DOHH2 (cell line): Measurements from ENCODE around the gene STON2.

Experiments used
- H3F3A ChIP-seq: fragments of 200-600 bp; sonication (generic), shearing (Covaris generic); 2 replicates; pipeline ENCODE4 v1.6.0; 2016; ENCODE audit warnings: antibody characterized with exemption, mild to moderate bottlenecking; ENCODE audit not compliant: control insufficient read depth, insufficient read depth
- H3K27ac ChIP-seq: fragments of 200-600 bp; sonication (generic); 2 replicates; pipeline ENCODE4 v1.5.1; 2014; ENCODE audit warnings: low read depth, mild to moderate bottlenecking, low read length, moderate library complexity
- H3K27me3 ChIP-seq: fragments of 200-600 bp; sonication (generic); 2 replicates; pipeline ENCODE4 v1.6.1; 2014; ENCODE audit warnings: mild to moderate bottlenecking, low read length, mixed read lengths; ENCODE audit not compliant: control insufficient read depth
- H3K36me3 ChIP-seq: fragments of 200-600 bp; sonication (generic); 2 replicates; pipeline ENCODE4 v1.6.1; 2014; ENCODE audit warnings: mild to moderate bottlenecking, low read length, moderate library complexity, mixed read lengths; ENCODE audit not compliant: control insufficient read depth
- H3K4me1 ChIP-seq: fragments of 200-600 bp; sonication (generic); 2 replicates; pipeline ENCODE4 v1.6.1; 2014; ENCODE audit warnings: mild to moderate bottlenecking, low read length, mixed read lengths; ENCODE audit not compliant: control insufficient read depth
- H3K4me2 ChIP-seq: fragments of 200-600 bp; sonication (generic); 2 replicates; pipeline ENCODE4 v1.6.0; 2014; ENCODE audit warnings: mild to moderate bottlenecking, low read length, moderate library complexity
- H3K4me3 ChIP-seq: fragments of 200-600 bp; sonication (generic); 2 replicates; pipeline ENCODE4 v1.5.1; 2014; ENCODE audit warnings: mild to moderate bottlenecking, low read length, mixed read lengths
- H3K79me2 ChIP-seq: fragments of 200-600 bp; sonication (generic); 2 replicates; pipeline ENCODE4 v1.6.1; 2014; ENCODE audit warnings: mild to moderate bottlenecking, low read length, mixed read lengths; ENCODE audit not compliant: control insufficient read depth
- H3K9me2 ChIP-seq: fragments of 200-600 bp; sonication (generic); replicated peaks from 2 replicates; pipeline ENCODE4 v1.6.1; 2014; ENCODE audit warnings: mild to moderate bottlenecking, low read length, mixed read lengths; ENCODE audit not compliant: control insufficient read depth
- H3K9me3 ChIP-seq: fragments of 200-600 bp; sonication (generic); 2 replicates; pipeline ENCODE4 v1.6.1; 2014; ENCODE audit warnings: antibody characterized with exemption, low read length, mixed read lengths; ENCODE audit not compliant: control insufficient read depth, insufficient read depth
- H4K20me1 ChIP-seq: fragments of 200-600 bp; sonication (generic); 2 replicates; pipeline ENCODE4 v1.6.0; 2014; ENCODE audit warnings: low read depth, mild to moderate bottlenecking, antibody characterized with exemption, low read length, moderate library complexity; ENCODE audit not compliant: control insufficient read depth, insufficient read depth
- EZH2phosphoT487 ChIP-seq: fragments of 200-600 bp; sonication (generic); IDR thresholded peaks from 2 replicates; pipeline ENCODE4 v1.6.1; 2017; ENCODE audit warnings: borderline replicate concordance, mild to moderate bottlenecking, antibody characterized with exemption, low read length, moderate library complexity, mixed read lengths
- TF ChIP-seq, protein P1 (sequence below): fragments of 200-600 bp; sonication (generic); IDR thresholded peaks from one replicate; pipeline ENCODE4 v1.5.1; 2014; ENCODE audit warnings: antibody characterized with exemption, mild to moderate bottlenecking, low read depth, low read length; ENCODE audit not compliant: poor library complexity, severe bottlenecking

STON2 gene

DNA sequence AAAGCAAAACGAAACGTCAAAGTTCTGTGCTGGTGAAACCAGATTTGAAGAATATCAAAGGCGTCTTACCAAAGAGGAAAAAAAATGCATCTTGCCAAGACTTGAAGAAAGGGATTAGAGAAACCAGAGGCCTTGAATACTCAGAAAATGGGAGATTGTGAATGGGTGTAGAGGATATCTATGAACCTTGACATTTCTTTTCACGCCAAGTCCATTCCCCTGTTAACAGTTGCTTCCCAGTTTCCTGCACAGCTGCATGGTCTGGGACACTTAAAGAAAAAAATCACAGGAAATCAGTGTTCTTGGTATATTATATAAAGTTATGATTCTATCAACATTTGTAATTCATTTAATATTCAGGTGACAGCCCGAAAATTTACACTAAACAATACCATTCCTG lies 178.0 kb downstream of the STON2 start:
- TF ChIP-seq, protein P1, sequence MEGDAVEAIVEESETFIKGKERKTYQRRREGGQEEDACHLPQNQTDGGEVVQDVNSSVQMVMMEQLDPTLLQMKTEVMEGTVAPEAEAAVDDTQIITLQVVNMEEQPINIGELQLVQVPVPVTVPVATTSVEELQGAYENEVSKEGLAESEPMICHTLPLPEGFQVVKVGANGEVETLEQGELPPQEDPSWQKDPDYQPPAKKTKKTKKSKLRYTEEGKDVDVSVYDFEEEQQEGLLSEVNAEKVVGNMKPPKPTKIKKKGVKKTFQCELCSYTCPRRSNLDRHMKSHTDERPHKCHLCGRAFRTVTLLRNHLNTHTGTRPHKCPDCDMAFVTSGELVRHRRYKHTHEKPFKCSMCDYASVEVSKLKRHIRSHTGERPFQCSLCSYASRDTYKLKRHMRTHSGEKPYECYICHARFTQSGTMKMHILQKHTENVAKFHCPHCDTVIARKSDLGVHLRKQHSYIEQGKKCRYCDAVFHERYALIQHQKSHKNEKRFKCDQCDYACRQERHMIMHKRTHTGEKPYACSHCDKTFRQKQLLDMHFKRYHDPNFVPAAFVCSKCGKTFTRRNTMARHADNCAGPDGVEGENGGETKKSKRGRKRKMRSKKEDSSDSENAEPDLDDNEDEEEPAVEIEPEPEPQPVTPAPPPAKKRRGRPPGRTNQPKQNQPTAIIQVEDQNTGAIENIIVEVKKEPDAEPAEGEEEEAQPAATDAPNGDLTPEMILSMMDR: no peak
- TF ChIP-seq EZH2phosphoT487: no peak
- H3K4me2 ChIP-seq: peak overlapping the region; percentile 82

DNA sequence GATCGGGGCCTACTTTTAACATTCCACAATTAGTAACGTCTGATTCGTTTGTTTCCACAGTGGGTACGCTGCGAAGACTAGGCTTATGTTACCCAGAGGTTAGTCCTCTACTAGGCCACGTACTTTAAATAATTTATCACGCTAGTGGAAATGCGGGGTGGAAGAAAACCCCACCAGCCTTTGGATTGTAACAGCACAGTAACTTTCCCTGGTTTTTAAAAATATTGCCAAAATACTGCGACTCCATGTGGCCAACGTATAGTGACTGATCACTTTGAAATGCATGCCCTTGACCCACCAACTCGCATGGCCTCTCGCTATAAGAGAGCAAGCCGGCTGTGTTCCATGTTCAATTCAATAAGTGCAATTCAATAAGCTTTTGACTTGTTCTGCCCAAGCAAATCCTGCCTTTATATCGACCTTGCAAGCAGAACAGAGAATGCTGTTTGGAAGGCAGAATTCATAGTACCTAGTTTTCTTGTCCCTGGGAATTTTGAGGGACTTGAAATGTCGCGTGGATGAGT lies 178.5 kb downstream of the STON2 start:
- H3K9me2 ChIP-seq: no peaks in the 10 kb centered on the region
- H4K20me1 ChIP-seq: no peaks in the 10 kb centered on the region
- H3K27me3 ChIP-seq: no peaks in the 10 kb centered on the region
- TF ChIP-seq, protein P1: no peak
- TF ChIP-seq EZH2phosphoT487: no peak
- H3K36me3 ChIP-seq: peaks cover 29% of the 10 kb centered on the region
- peaks cover 39% of the 10 kb centered on the region for H3K79me2 ChIP-seq
- H3K27ac ChIP-seq: peak overlapping the region; percentile 81
- H3F3A ChIP-seq: peaks cover 18% of the 10 kb centered on the region
- peaks cover 4% of the 10 kb centered on the region; the same call in 1 of the 2 replicates for H3K9me3 ChIP-seq
- peaks cover 33% of the 10 kb centered on the region for H3K4me1 ChIP-seq
- peak overlapping the region; percentile 68 for H3K4me3 ChIP-seq
- peak overlapping the region; percentile 82 for H3K4me2 ChIP-seq

More for the DNA sequence above, 178.0 kb downstream of the STON2 start:
- Histone ChIP-seq H4K20me1 (no peaks in the 10 kb centered on the region), H3F3A (peaks cover 18% of the 10 kb centered on the region), H3K27ac (peak overlapping the region; percentile 81; the same call in 1 of the 2 replicates), H3K79me2 (peaks cover 34% of the 10 kb centered on the region), H3K4me3 (peak overlapping the region; percentile 68), H3K4me1 (peaks cover 28% of the 10 kb centered on the region), H3K9me3 (peaks cover 4% of the 10 kb centered on the region; the same call in 1 of the 2 replicates), H3K36me3 (peaks cover 24% of the 10 kb centered on the region), H3K9me2 (no peaks in the 10 kb centered on the region), H3K27me3 (no peaks in the 10 kb centered on the region)

DNA sequence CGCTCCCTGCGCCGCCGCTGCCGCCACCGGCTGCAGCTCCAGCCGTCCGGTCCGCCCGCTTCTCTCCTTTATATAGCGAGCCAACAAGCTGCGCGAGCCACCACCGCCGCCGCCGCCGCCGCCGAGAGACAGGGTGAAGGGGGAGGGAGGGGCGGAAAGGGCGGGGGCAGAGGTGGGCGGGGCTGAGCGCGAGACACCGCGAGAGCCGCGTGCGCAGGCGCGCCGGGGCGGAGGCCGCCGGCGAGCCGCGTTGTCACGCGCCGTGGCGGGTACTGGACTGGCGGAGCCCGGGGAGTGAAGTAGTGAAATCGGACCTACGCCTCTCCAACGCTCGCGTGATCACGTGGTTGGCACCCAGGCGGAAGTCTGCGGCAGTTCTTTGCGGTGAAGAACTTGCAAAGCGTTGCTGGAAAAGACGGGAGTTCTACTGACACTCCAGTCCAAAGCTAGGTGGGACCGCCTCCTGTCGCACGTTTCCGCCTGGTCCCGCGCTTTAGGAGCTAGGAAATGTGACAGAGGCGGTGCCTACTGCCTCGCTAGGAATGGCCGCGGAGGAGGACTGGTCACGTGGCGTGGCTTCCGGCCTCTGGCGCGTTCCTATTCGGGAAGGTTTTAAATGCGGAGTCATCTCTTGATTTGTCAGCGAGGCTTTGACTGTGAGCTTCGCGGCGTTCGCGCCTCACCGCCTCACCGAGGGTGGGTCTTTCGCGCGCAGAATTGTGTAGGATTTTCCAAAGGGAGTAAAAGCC lies 179.1 kb downstream of the STON2 start, which contains the start of gene GTF2A1:
TSS of gene GTF2A1 (minus strand) at position 130 of the 749 bp plus-strand sequence. CDS start 441 bp downstream, outside the sequence.
- H3K79me2 ChIP-seq: peaks cover 45% of the 10 kb centered on the region
- H3K27ac ChIP-seq: peak within 1 kb of the TSS; percentile 87
- H3K36me3 ChIP-seq: peaks cover 35% of the 10 kb centered on the region
- peaks cover 18% of the 10 kb centered on the region for H3F3A ChIP-seq
- H4K20me1 ChIP-seq: no peaks in the 10 kb centered on the region
- H3K4me1 ChIP-seq: peaks cover 34% of the 10 kb centered on the region
- peak within 1 kb of the TSS; percentile 86 for H3K4me3 ChIP-seq
- no peaks in the 10 kb centered on the region for H3K27me3 ChIP-seq
- TF ChIP-seq EZH2phosphoT487: no peak
- peaks cover 4% of the 10 kb centered on the region; the same call in 1 of the 2 replicates for H3K9me3 ChIP-seq
- peak within 1 kb of the TSS; percentile 83 for H3K4me2 ChIP-seq
- H3K9me2 ChIP-seq: no peaks in the 10 kb centered on the region

DNA sequence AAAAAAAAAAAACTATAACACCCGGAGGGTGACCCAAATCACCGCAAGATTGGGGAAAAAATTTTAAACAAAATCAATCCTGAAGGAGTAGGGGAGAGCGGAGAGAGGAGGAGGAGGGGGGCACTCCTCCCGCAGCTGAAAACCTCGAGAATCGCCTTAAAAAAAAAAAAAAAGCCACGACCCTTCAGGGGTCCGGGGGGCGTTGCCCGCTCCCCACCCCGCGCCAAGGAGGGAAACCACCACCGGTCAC lies 179.6 kb downstream of the STON2 start:
- Histone ChIP-seq H3K27ac (peak overlapping the region; percentile 81), H3K36me3 (peaks cover 40% of the 10 kb centered on the region), H3K79me2 (peaks cover 50% of the 10 kb centered on the region), H3K9me3 (peaks cover 4% of the 10 kb centered on the region; the same call in 1 of the 2 replicates), H3K4me1 (peaks cover 34% of the 10 kb centered on the region), H4K20me1 (no peaks in the 10 kb centered on the region), H3K9me2 (no peaks in the 10 kb centered on the region), H3K4me2 (peak overlapping the region; percentile 65), H3K4me3 (peak overlapping the region; percentile 86), H3K27me3 (no peaks in the 10 kb centered on the region), H3F3A (peaks cover 18% of the 10 kb centered on the region)
- TF ChIP-seq EZH2phosphoT487: no peak
- TF ChIP-seq, protein P1: no peak
